GM21360 (cell line): ENCODE measurements around the gene BABAM2.
A peak's percentile ranks its signal among the peaks of the same experiment; 100 is the strongest.

ENCODE experiments used
- ATAC-seq: cut with Tn5 transposase; IDR thresholded peaks from one replicate; pipeline ENCODE4 v1.9.1; 2021; ENCODE audit warnings: mild to moderate bottlenecking, moderate library complexity; ENCODE audit not compliant: unreplicated experiment

Gene BABAM2

GRCh38 chr2:28270456-28271152 is 380.1 kb downstream of the BABAM2 start:
- ATAC-seq, result no peak

DNA sequence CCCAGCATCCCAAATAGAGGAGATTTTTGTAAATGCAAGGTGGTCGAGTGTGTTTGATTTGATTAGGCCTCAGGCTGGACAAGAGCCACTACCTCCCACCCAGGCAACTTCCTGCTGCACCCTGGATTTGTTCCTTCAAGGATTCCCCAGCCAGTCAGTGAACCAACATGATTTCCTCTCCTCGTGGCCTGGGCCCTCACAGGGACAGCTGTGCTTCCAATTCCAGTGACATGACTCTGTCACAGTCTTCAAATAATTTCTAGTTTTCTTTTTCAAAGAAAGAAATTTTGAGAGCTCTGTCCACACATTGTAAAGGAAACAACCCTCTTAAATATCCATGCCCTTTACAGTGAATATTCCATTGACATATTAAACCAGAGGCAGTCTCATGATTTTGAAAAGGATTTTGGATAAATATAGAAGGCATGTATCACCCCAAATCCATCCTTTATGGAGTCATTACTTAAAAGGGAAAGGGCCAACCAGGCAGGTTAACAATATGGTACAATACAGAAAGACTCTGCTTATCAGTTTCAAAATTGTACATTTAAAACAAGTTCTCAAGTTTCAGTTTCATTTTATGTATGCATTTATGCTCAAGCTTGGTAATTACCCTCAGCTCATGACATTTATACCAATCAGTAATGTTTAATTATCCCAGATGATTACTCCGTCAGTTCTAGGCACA is 380.8 kb downstream of the BABAM2 start:
- no peak for ATAC-seq

- ATAC-seq, result no peak
These were observed 381.4 kb downstream of the BABAM2 start for GRCh38 chr2:28271919-28272250.

DNA sequence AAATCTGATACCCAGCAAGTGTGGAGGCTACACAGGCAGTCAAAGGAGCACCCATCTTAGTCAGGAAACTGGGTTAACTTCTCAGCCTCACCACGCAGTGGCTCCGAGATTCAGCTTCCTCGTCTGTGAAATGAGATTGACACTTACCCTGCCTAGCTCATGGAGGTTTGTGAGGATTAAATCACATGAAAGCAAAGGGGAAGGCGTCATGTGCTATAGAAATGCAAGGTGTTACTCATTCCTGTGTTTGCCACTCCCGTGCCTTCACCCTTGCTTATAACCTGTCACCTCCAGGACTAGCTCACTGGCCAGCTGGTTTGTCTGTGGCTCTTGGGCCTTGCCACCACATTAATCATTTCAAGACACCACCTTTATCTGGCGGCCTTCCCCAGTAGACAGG is 383.2 kb downstream of the BABAM2 start:
- no peak for ATAC-seq

GRCh38 chr2:28274911-28275685 is 384.6 kb downstream of the BABAM2 start:
- ATAC-seq, result no peak

- ATAC-seq, result peak; percentile 53
These were observed 385.6 kb downstream of the BABAM2 start for GRCh38 chr2:28276076-28276618.

DNA sequence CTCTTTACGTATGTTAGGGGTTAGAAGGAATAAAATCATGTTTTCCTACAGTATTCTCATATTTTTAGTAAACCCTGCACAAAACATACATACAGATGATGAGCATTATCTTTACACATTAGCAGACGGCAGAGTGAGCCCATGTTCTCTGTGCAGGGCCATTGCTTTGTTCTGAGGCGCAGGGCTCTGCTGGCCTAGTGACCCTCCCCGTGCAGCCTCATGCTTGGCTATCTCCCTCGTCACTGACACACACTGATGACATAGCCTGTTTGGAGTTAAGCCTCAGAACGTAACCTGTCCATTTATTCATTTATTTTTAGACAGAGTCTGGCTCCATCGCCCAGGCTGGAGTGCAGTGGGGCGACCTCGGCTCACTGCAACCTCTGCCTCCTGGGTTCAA is 386.3 kb downstream of the BABAM2 start:
- ATAC-seq, result no peak

DNA sequence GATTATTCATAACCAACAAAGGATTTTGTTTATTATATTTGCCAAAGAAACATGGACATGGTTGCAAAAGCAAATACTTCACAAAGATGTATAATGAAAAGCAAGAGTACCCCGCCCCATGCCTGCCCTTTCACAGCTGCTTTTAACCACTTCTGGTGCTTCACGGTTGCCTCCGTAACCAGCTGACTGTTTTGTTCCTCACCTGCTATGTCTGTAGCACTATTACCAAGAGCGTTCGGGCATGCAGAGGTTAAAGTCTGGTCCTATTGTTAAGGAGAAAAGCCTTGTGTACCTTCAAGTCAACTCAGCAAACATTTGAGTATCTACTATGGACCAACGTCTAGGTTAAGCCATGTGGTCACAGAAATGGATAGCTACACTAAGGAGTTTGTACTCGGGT is 386.9 kb downstream of the BABAM2 start:
- ATAC-seq, result no peak

DNA sequence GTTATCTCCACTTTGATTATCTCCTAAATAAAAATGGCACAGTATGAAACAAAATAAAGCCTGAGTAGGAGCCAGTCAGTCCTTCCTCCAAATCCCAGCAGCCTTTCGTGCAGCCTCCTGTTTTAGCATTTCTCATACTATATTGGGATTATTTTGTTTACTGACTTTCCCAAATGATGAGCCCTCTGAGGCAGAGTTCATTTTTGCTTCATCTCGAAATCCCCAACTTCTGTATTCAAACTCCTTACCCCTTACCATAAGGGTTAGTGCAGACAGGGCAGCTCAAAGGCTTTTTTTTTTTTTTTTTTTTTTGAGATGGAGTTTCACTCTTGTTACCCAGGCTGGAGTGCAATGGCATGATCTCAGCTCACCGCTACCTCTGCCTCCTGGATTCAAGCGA is 388.8 kb downstream of the BABAM2 start:
- ATAC-seq, result no peak

GRCh38 chr2:28280619-28281018 is 390.1 kb downstream of the BABAM2 start:
- no peak for ATAC-seq

- no peak for ATAC-seq
These were observed 391.2 kb downstream of the BABAM2 start for GRCh38 chr2:28281739-28282138.

DNA sequence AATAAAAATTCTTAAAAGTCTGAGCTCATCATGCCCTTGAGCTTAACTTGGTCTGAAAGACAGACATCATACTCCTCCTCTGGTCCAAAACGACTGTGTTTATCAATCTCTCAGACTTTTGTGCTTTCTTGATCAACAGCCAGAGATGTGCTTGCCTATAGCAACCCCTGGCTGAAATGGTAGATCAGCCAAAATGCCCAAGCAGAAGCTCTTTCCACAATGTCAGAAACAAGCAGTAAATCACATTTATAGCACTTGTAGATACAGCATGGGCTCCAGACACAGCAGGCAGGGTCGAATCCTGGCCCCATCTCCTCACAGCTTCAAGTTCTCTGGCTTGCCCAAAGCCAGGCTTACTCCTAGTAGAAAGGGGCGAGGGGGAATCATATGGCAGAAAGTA is 391.7 kb downstream of the BABAM2 start:
- no peak for ATAC-seq

- no peak for ATAC-seq
These were observed 392.5 kb downstream of the BABAM2 start for GRCh38 chr2:28282861-28283646.

- no peak for ATAC-seq
These were observed 393.3 kb downstream of the BABAM2 start for GRCh38 chr2:28283861-28284260.

DNA sequence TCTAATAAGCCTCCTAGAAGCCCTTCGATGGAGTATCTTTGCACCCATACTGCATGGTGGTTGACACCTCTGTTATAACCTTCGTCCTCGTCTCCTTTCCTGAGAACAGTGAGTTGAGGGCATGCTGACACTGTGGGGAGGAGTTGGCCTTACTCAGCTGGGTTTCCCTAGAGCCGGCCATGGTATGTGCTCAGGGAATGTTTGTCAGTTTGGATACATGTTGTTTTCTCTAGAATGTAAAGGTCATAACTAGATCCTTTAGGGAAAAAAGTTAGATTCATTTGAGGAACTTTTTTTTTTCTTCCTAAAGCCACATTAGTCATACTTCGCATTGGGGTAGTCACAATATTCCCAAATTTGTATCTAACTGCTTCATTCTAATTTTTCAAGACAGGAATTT is 396.1 kb downstream of the BABAM2 start:
- ATAC-seq, result no peak

- ATAC-seq, result no peak
These were observed 396.9 kb downstream of the BABAM2 start for GRCh38 chr2:28287256-28287915.

DNA sequence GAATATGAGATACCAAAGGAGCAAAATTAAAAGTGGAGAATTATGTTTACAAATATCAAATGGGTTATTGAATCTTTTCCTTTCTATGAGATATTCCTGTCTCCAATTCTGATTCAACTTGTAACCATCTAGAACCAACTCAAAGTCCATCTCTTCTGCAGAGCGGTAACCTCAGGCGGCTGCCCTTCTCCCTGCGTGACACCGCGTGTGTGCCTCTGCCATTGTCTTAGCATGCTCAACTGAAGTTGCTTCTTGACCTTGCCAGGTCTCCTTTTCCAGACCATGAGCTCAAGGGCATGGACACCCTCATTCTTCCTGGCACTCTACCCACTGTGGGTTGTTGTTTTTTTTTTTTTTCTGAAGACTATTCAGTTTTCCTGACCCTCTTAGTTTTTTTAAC is 398.1 kb downstream of the BABAM2 start:
- ATAC-seq, result no peak

DNA sequence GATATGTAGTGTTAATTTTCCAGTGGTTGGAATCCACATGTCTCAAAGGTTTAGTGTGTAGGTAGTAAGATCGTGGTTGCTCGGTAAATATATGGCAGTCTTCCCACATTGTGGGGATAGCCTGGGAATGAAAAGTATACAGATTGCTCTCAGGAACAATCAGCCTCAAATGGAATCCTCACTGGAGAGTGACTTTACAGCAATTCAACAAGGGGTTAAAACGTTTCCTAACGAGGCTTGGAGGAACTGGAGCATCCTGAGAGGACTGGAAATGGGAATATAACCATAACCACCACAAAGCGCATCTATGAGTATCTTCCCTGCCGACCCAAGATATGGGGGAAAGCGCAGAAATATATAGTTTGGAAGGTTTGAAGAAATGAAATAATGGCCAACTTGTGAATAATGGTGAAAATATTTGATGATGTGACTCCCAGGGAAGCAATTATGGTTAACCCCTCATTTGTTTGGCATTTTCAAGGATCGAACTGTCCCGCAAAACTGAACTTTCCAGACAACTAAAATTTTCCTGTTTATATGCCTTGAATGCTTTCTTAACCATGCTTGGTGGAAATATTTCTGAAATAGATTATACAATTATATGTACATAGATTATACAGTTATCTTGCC is 401.4 kb downstream of the BABAM2 start:
- no peak for ATAC-seq

GRCh38 chr2:28292491-28292890 is 402.0 kb downstream of the BABAM2 start:
- ATAC-seq, result no peak

DNA sequence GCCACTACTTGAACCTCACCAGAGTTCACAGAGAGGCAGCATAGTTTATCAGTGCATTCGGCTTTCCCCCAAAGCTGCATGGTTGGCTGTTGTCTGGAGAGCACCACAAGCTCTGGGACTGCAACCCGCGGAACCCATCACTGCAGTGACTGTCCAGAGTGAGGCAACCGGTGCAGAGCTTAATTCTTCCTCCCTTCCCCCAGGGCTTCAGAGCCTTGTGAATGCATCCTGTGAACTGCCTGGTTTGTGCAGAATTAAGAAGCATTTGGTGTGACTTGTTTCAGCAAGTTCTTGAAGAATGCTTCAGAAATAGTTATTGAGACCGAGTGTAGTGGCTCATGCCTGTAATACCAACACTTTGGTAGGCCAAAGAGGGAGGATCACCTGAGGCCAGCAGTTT is 402.9 kb downstream of the BABAM2 start:
- ATAC-seq, result no peak
